GM10248 (cell line): ENCODE measurements around the gene CLEC1B.

Source experiments
- CTCF ChIA-PET: fragments of 300-600 bp; sonication (Branson Sonifier 250); formaldehyde crosslinking; extraction: SDS; loops from one replicate; lab custom pipeline; 2021; ENCODE audit warnings: antibody characterized with exemption; lab: Yijun Ruan, JAX
- POLR2A ChIA-PET: fragments of 350-650 bp; sonication (Branson Sonifier 250); formaldehyde crosslinking; extraction: SDS; loops from one replicate; lab custom pipeline; 2020; ENCODE audit warnings: antibody characterized with exemption; lab: Yijun Ruan, JAX
- DNase-seq: peaks from one replicate; pipeline ENCODE4 v3.0.0; 2012; ENCODE audit errors: extremely low spot score
- CTCF ChIP-seq: IDR thresholded peaks from 2 replicates; pipeline ENCODE4 v1.5.1; 2012; ENCODE audit warnings: mild to moderate bottlenecking, low read depth; ENCODE audit errors: extremely low read depth, missing control alignments, control extremely low read depth

CLEC1B gene

GRCh38 chr12:9948606-9949296 is 50.2 kb downstream of the CLEC1B start:
- DNase-seq: peak; percentile 54
- no peak for TF ChIP-seq CTCF
- POLR2A ChIA-PET: no interaction called here
- CTCF ChIA-PET: interaction anchor here (1.0 kb wide), 2 partner anchors 9 to 27 kb away, joined by 3 read pairs; no protein-coding TSS in a partner anchor

DNA sequence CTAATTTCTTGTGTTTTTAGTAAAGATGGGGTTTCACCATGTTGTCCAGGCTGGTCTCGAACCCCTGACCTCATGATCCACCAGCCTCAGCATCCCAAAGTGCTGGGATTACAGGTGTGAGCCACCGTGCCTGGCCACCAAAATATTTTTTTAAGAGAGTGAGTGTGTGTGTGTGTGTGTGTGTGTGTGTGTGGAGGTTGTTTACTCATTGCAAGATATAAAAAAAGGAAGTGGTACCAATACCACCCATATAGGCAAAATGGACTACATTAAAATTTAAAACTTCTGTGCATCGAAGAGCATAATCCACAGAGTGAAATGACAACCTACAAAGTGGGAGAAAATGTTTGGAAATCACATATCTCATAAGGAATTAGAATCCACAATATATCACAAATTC is 51.2 kb downstream of the CLEC1B start:
- no peak for DNase-seq
- no peak for TF ChIP-seq CTCF
- ChIA-PET POLR2A (no interaction called here), CTCF (interaction anchor here (1.3 to 3.0 kb wide), 3 partner anchors 186 to 205 kb away, joined by 3 to 11 read pairs (median 4); no protein-coding TSS in a partner anchor)

DNA sequence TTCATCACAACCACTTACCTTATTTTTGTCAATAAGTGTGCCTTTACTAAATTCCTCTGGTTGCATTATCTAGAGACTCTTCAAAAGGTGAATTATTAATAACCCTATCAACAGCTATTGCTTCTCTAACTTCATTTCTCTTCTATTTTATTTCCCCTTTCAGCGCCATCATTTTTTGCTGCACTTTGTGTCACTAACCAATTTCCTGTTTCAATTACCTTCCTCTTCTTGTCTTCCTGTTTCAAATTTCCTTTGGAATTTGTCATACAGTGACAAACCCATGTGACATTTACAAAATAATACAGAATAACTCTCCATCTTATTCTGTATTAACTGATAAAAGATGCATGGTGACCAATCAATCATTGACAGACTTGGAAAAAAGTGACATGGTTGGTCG is 54.5 kb downstream of the CLEC1B start:
- no peak for DNase-seq
- ChIA-PET POLR2A (no interaction called here), CTCF (interaction anchor here (3.0 kb wide), 1 partner anchor 194 kb away, joined by 11 read pairs; no protein-coding TSS in a partner anchor)
- no peak for TF ChIP-seq CTCF

DNA sequence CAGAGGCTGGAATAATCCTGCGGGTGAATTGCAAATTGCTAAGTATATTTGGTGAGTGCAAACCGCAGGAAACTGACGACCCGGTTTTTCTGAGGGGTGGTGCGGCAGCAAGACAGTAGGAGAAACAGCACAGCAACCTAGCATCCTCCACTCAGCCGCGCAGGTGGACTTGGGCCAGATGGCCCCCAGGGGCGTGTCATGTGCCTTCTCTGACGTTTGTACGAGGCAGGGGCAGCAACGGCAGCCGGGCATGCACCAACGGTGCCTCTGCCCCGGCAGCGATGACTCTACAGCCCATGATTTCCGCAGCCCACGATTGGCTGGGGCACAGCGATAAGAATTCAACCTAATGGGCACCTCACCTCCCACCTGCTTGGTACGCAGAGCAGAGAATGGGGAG is 55.7 kb downstream of the CLEC1B start:
- ChIA-PET POLR2A (no interaction called here), CTCF (no interaction called here)
- DNase-seq: no peak
- TF ChIP-seq CTCF: no peak
